CD8-positive, alpha-beta memory T cell (primary cell): ENCODE data around the gene GBP6. TPM values are rescaled to one million over a fixed set of nuclear protein-coding genes. Genes with fewer than 3 reads are reported as not detected.
A peak's percentile ranks its signal among the peaks of the same experiment; 100 is the strongest.
"Not testable (repeated sequence)": the region's sequence is repeated elsewhere in the genome, so short reads cannot be mapped to it uniquely, and the experiment has no call there.

ENCODE experiments used
- CTCF ChIA-PET: fragments of 350-600 bp; sonication (Branson Sonifier 250); formaldehyde crosslinking; loops from one replicate; lab custom pipeline; 2021; ENCODE audit warnings: antibody characterized with exemption; lab: Charles Lee
- POLR2A ChIA-PET: fragments of 350-600 bp; sonication (Branson Sonifier 250); formaldehyde crosslinking; loops from one replicate; lab custom pipeline; 2021; ENCODE audit warnings: antibody characterized with exemption; lab: Charles Lee
- DNase-seq, 5 donors: peaks; one replicate each; pipeline versions ENCODE4 v3.0.0 to v3.0.0-alpha.2; 2020 to 2022; ENCODE audit warnings: mixed read lengths in 1 of 5
- H3K27ac ChIP-seq: one replicate; pipeline ENCODE4 v1.7.0; 2013; ENCODE audit warnings: low read depth, mild to moderate bottlenecking, low read length, moderate library complexity
- H3K27me3 ChIP-seq: 2 replicates; pipeline ENCODE4 v1.7.0; 2013; ENCODE audit warnings: low read length, mild to moderate bottlenecking; ENCODE audit not compliant: insufficient read depth, poor library complexity, severe bottlenecking
- H3K36me3 ChIP-seq: 2 replicates; pipeline ENCODE4 v1.7.0; 2013; ENCODE audit warnings: mild to moderate bottlenecking, low read length, moderate library complexity; ENCODE audit not compliant: insufficient read depth
- H3K4me1 ChIP-seq: 2 replicates; pipeline ENCODE4 v1.7.0; 2013; ENCODE audit warnings: mild to moderate bottlenecking, low read length, moderate library complexity; ENCODE audit not compliant: insufficient read depth
- H3K4me3 ChIP-seq: 2 replicates; pipeline ENCODE4 v1.7.0; 2013; ENCODE audit warnings: mild to moderate bottlenecking, low read length
- H3K9me3 ChIP-seq: 2 replicates; pipeline ENCODE4 v1.7.0; 2013; ENCODE audit warnings: mild to moderate bottlenecking, low read length
- H3K27ac Mint-ChIP-seq, 8 donors: one replicate each; pipeline ENCODE4 v1.8.0; 2020 to 2021; ENCODE audit warnings: mixed read lengths in 8 of 8, mild to moderate bottlenecking in 6 of 8, inconsistent platforms in 3 of 8, moderate library complexity in 3 of 8
- H3K27me3 Mint-ChIP-seq, 2 donors: one replicate each; pipeline ENCODE4 v1.8.0; 2020 to 2021; ENCODE audit warnings: mixed read lengths in 2 of 2, mild to moderate bottlenecking in 1 of 2, moderate library complexity in 1 of 2
- H3K36me3 Mint-ChIP-seq, 3 donors: one replicate each; pipeline ENCODE4 v1.8.0; 2020 to 2021; ENCODE audit warnings: mixed read lengths in 3 of 3, inconsistent platforms in 1 of 3, mild to moderate bottlenecking in 1 of 3
- H3K4me1 Mint-ChIP-seq, 3 donors: one replicate each; pipeline ENCODE4 v1.8.0; 2020 to 2021; ENCODE audit warnings: mixed read lengths in 3 of 3, inconsistent platforms in 1 of 3, mild to moderate bottlenecking in 1 of 3
- H3K4me3 Mint-ChIP-seq, 7 donors: one replicate each; pipeline ENCODE4 v1.8.0; 2020 to 2021; ENCODE audit warnings: mixed read lengths in 7 of 7, mild to moderate bottlenecking in 6 of 7, moderate library complexity in 4 of 7, inconsistent platforms in 2 of 7
- H3K9me3 Mint-ChIP-seq, 5 donors: one replicate each; pipeline ENCODE4 v1.8.0; 2020 to 2022; ENCODE audit warnings: mixed read lengths in 5 of 5, mild to moderate bottlenecking in 3 of 5, moderate library complexity in 2 of 5, inconsistent platforms in 1 of 5
- polyA plus RNA-seq: library from polyadenylated mRNA; unstranded; fragments of 300-500 nt; fragmentation: Illumina TruSeq; gene quantifications from one replicate; pipeline ENCODE4 v1.2.3, GENCODE V29; 2021
- total RNA-seq, 2 experiments: library from RNA; stranded (reverse); gene quantifications; one replicate each; pipeline ENCODE4 v1.2.3, GENCODE V29; 2021

GBP6 gene
- total and polyA plus RNA-seq, 3 experiments from 2014 or later = 0.13 to 0.63 (median 0.22) TPM

GRCh38 chr1:89394851-89395250, 31.0 kb downstream of the GBP6 start:
- Mint-ChIP-seq H3K36me3 (peaks cover 0 to 46% (median 0%) of the 10 kb centered on the region in 3 donors), H3K9me3 (peaks cover 0 to 13% (median 12%) of the 10 kb centered on the region in 5 donors), H3K27ac (peak overlapping the region in 2 of 8 donors; percentile 25 to 92), H3K4me3 (no peak overlapping the region), H3K27me3 (no peaks in the 10 kb centered on the region), H3K4me1 (no peaks in the 10 kb centered on the region)
- Histone ChIP-seq H3K9me3 (no peaks in the 10 kb centered on the region), H3K4me3 (no peak overlapping the region), H3K27ac (no peak overlapping the region), H3K4me1 (no peaks in the 10 kb centered on the region), H3K27me3 (no peaks in the 10 kb centered on the region), H3K36me3 (no peaks in the 10 kb centered on the region)
- POLR2A ChIA-PET = no interaction called here
- CTCF ChIA-PET = no interaction called here
- no peak for DNase-seq

- H3K27me3 ChIP-seq = no peaks in the 10 kb centered on the region
- Mint-ChIP-seq H3K4me3 (no peak overlapping the region), H3K9me3 (peaks cover 0 to 17% (median 11%) of the 10 kb centered on the region in 5 donors), H3K27me3 (peaks cover 0 to 1% of the 10 kb centered on the region in 2 donors), H3K4me1 (no peaks in the 10 kb centered on the region), H3K27ac (no peak overlapping the region), H3K36me3 (peaks cover 0 to 49% (median 2%) of the 10 kb centered on the region in 3 donors)
- H3K27ac ChIP-seq = no peak overlapping the region
- H3K4me1 ChIP-seq = no peaks in the 10 kb centered on the region
- H3K4me3 ChIP-seq = no peak overlapping the region
- ChIA-PET POLR2A (no interaction called here), CTCF (no interaction called here)
- H3K9me3 ChIP-seq = no peaks in the 10 kb centered on the region
- no peak for DNase-seq
- no peaks in the 10 kb centered on the region for H3K36me3 ChIP-seq
Measured at GRCh38 chr1:89396902-89397301, 33.0 kb downstream of the GBP6 start.

- CTCF ChIA-PET = no interaction called here
- no peaks in the 10 kb centered on the region for H3K27me3 Mint-ChIP-seq
- Histone ChIP-seq H3K27me3 (no peaks in the 10 kb centered on the region), H3K27ac (no peak overlapping the region), H3K9me3 (no peaks in the 10 kb centered on the region), H3K36me3 (no peaks in the 10 kb centered on the region), H3K4me3 (no peak overlapping the region), H3K4me1 (no peaks in the 10 kb centered on the region)
- H3K9me3 Mint-ChIP-seq = peaks cover 0 to 4% (median 0%) of the 10 kb centered on the region in 5 donors
- H3K4me3 Mint-ChIP-seq = no peak overlapping the region
- peaks cover 0 to 18% (median 2%) of the 10 kb centered on the region in 3 donors for H3K36me3 Mint-ChIP-seq
- DNase-seq = no peak
- POLR2A ChIA-PET = interaction anchor here (0.6 kb wide), 1 partner anchor 407 kb away, joined by 7 read pairs; no protein-coding TSS in a partner anchor
- H3K4me1 Mint-ChIP-seq = peaks cover 21 to 39% (median 32%) of the 10 kb centered on the region in 3 donors
- no peak overlapping the region for H3K27ac Mint-ChIP-seq
Measured at GRCh38 chr1:89405275-89405929, 41.5 kb downstream of the GBP6 start.

GRCh38 chr1:89407360-89407759, 43.5 kb downstream of the GBP6 start:
- H3K36me3 ChIP-seq = no peaks in the 10 kb centered on the region
- no peaks in the 10 kb centered on the region for H3K4me1 ChIP-seq
- no peak for DNase-seq
- no peak overlapping the region for H3K27ac ChIP-seq
- peak overlapping the region in 7 of 8 donors; percentile 13 to 91 (median 67) for H3K27ac Mint-ChIP-seq
- H3K9me3 Mint-ChIP-seq = peaks cover 0 to 3% (median 0%) of the 10 kb centered on the region in 5 donors
- ChIA-PET CTCF (no interaction called here), POLR2A (no interaction called here)
- peaks cover 21 to 42% (median 37%) of the 10 kb centered on the region in 3 donors for H3K4me1 Mint-ChIP-seq
- H3K4me3 ChIP-seq = peak overlapping the region; percentile 37
- no peaks in the 10 kb centered on the region for H3K27me3 Mint-ChIP-seq
- H3K9me3 ChIP-seq = no peaks in the 10 kb centered on the region
- no peaks in the 10 kb centered on the region for H3K27me3 ChIP-seq
- H3K4me3 Mint-ChIP-seq = peak overlapping the region; percentile 75 to 89 (median 85)
- peaks cover 2 to 13% (median 2%) of the 10 kb centered on the region in 3 donors for H3K36me3 Mint-ChIP-seq

- H3K4me1 ChIP-seq, H3K9me3 ChIP-seq, CTCF ChIA-PET, H3K27me3 Mint-ChIP-seq, H3K27me3 ChIP-seq, H3K27ac ChIP-seq, H3K36me3 ChIP-seq, DNase-seq, H3K36me3 Mint-ChIP-seq, POLR2A ChIA-PET, H3K9me3 Mint-ChIP-seq: not testable (repeated sequence)
- peak overlapping the region in 7 of 8 donors; percentile 13 to 91 (median 67) for H3K27ac Mint-ChIP-seq
- H3K4me1 Mint-ChIP-seq = peaks cover 21 to 42% (median 37%) of the 10 kb centered on the region in 3 donors
- peak overlapping the region; percentile 75 to 89 (median 85) for H3K4me3 Mint-ChIP-seq
- H3K4me3 ChIP-seq = peak overlapping the region; percentile 37
Measured at GRCh38 chr1:89407768-89408167, 43.9 kb downstream of the GBP6 start.

- H3K27me3 Mint-ChIP-seq = no peaks in the 10 kb centered on the region
- no peaks in the 10 kb centered on the region for H3K9me3 ChIP-seq
- no peaks in the 10 kb centered on the region for H3K27me3 ChIP-seq
- H3K9me3 Mint-ChIP-seq = no peaks in the 10 kb centered on the region
- DNase-seq = no peak
- H3K4me3 ChIP-seq = no peak overlapping the region
- no peaks in the 10 kb centered on the region for H3K4me1 Mint-ChIP-seq
- no peak overlapping the region for H3K27ac ChIP-seq
- H3K27ac Mint-ChIP-seq = peak overlapping the region in 1 of 8 donors; percentile 3
- POLR2A ChIA-PET = no interaction called here
- H3K4me1 ChIP-seq = no peaks in the 10 kb centered on the region
- no peak overlapping the region for H3K4me3 Mint-ChIP-seq
- CTCF ChIA-PET = no interaction called here
- H3K36me3 ChIP-seq = no peaks in the 10 kb centered on the region
- peaks cover 0 to 9% (median 3%) of the 10 kb centered on the region in 3 donors for H3K36me3 Mint-ChIP-seq
Measured at GRCh38 chr1:89425056-89425455, 61.2 kb downstream of the GBP6 start.

GRCh38 chr1:89429062-89429461, 65.2 kb downstream of the GBP6 start:
- H3K4me1 ChIP-seq = no peaks in the 10 kb centered on the region
- no peaks in the 10 kb centered on the region for H3K36me3 ChIP-seq
- H3K4me3 ChIP-seq = no peak overlapping the region
- no peak for DNase-seq
- no peaks in the 10 kb centered on the region for H3K36me3 Mint-ChIP-seq
- no peak overlapping the region for H3K27ac Mint-ChIP-seq
- H3K4me3 Mint-ChIP-seq = no peak overlapping the region
- no peaks in the 10 kb centered on the region for H3K4me1 Mint-ChIP-seq
- no peaks in the 10 kb centered on the region for H3K9me3 Mint-ChIP-seq
- no peaks in the 10 kb centered on the region for H3K27me3 ChIP-seq
- CTCF ChIA-PET = no interaction called here
- no peaks in the 10 kb centered on the region for H3K27me3 Mint-ChIP-seq
- POLR2A ChIA-PET = no interaction called here
- H3K27ac ChIP-seq = no peak overlapping the region
- H3K9me3 ChIP-seq = no peaks in the 10 kb centered on the region

GRCh38 chr1:89429681-89430080, 65.8 kb downstream of the GBP6 start:
- H3K27me3 ChIP-seq, POLR2A ChIA-PET, H3K4me1 ChIP-seq, H3K4me3 ChIP-seq, H3K27ac Mint-ChIP-seq, H3K4me3 Mint-ChIP-seq, H3K9me3 Mint-ChIP-seq, H3K36me3 Mint-ChIP-seq, CTCF ChIA-PET, H3K27me3 Mint-ChIP-seq, H3K36me3 ChIP-seq, H3K27ac ChIP-seq, H3K4me1 Mint-ChIP-seq, DNase-seq, H3K9me3 ChIP-seq: not testable (repeated sequence)
